Adrenal gland (tissue), 5 donors: ENCODE data around the gene FEV.

ENCODE experiments used
- POLR2A ChIP-seq, 2 donors: fragments of 450-650 bp; IDR thresholded peaks; one replicate each; pipeline ENCODE4 v1.6.1; 2017; ENCODE audit warnings: antibody characterized with exemption in 2 of 2, mild to moderate bottlenecking in 2 of 2, moderate library complexity in 1 of 2
- TF ChIP-seq, protein P1 (sequence below), 6 experiments: fragments of 450-650 bp in 4 of 6; fragments of 200-600 bp in 2 of 6; sonication (generic) in 1 of 6; IDR thresholded peaks; 1 replicate in 5 of 6; 2 replicates in 1 of 6; pipeline versions ENCODE4 v1.5.1 to v1.8.0; 2016 to 2021; ENCODE audit warnings: antibody characterized with exemption in 6 of 6, mild to moderate bottlenecking in 2 of 6, moderate library complexity in 1 of 6
- donor health status: DM: no; HTN: no; CAD: no.

GRCh38 chr2:219029829-219030165 lies 44.8 kb upstream of the FEV start:
- TF ChIP-seq, protein P1, sequence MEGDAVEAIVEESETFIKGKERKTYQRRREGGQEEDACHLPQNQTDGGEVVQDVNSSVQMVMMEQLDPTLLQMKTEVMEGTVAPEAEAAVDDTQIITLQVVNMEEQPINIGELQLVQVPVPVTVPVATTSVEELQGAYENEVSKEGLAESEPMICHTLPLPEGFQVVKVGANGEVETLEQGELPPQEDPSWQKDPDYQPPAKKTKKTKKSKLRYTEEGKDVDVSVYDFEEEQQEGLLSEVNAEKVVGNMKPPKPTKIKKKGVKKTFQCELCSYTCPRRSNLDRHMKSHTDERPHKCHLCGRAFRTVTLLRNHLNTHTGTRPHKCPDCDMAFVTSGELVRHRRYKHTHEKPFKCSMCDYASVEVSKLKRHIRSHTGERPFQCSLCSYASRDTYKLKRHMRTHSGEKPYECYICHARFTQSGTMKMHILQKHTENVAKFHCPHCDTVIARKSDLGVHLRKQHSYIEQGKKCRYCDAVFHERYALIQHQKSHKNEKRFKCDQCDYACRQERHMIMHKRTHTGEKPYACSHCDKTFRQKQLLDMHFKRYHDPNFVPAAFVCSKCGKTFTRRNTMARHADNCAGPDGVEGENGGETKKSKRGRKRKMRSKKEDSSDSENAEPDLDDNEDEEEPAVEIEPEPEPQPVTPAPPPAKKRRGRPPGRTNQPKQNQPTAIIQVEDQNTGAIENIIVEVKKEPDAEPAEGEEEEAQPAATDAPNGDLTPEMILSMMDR (IDR thresholded peaks at IDR 0.05), result peak; percentile 75 to 99 (median 92)
- TF ChIP-seq POLR2A (IDR thresholded peaks at IDR 0.05), result no peak
